IPS-15b (cell line): ENCODE results near the gene FNDC3B.

ENCODE experiments used
- H3K27me3 ChIP-seq: one replicate; pipeline ENCODE4 v1.6.1; 2013; ENCODE audit warnings: low read length; ENCODE audit not compliant: control insufficient read depth, insufficient read depth
- H3K36me3 ChIP-seq: one replicate; pipeline ENCODE4 v1.6.1; 2013; ENCODE audit warnings: low read length; ENCODE audit not compliant: control insufficient read depth, insufficient read depth
- H3K4me1 ChIP-seq: one replicate; pipeline ENCODE4 v1.6.1; 2013; ENCODE audit warnings: mild to moderate bottlenecking, low read length; ENCODE audit not compliant: control insufficient read depth, insufficient read depth
- H3K4me3 ChIP-seq: one replicate; pipeline ENCODE4 v1.5.1; 2013; ENCODE audit warnings: low read depth, low read length
- H3K9ac ChIP-seq: one replicate; pipeline ENCODE4 v1.6.1; 2013; ENCODE audit warnings: low read depth, mild to moderate bottlenecking, low read length
- H3K9me3 ChIP-seq: one replicate; pipeline ENCODE4 v1.6.1; 2013; ENCODE audit warnings: mild to moderate bottlenecking, low read length; ENCODE audit not compliant: control insufficient read depth, insufficient read depth

FNDC3B gene

GRCh38 chr3:172201136-172201869, 161.9 kb downstream of the FNDC3B start:
- Histone ChIP-seq H3K9ac (no peak overlapping the region), H3K4me1 (peaks cover 21% of the 10 kb centered on the region), H3K36me3 (no peaks in the 10 kb centered on the region), H3K4me3 (no peak overlapping the region), H3K9me3 (peaks cover 4% of the 10 kb centered on the region), H3K27me3 (no peaks in the 10 kb centered on the region)

- peaks cover 4% of the 10 kb centered on the region for H3K9me3 ChIP-seq
- peaks cover 21% of the 10 kb centered on the region for H3K4me1 ChIP-seq
- H3K36me3 ChIP-seq, result no peaks in the 10 kb centered on the region
- H3K27me3 ChIP-seq, result no peaks in the 10 kb centered on the region
- no peak overlapping the region for H3K4me3 ChIP-seq
- no peak overlapping the region for H3K9ac ChIP-seq
Measured at GRCh38 chr3:172201870-172202236, 162.5 kb downstream of the FNDC3B start.

GRCh38 chr3:172202797-172203196, 163.4 kb downstream of the FNDC3B start:
- Histone ChIP-seq H3K27me3 (no peaks in the 10 kb centered on the region), H3K36me3 (no peaks in the 10 kb centered on the region), H3K4me1 (peaks cover 21% of the 10 kb centered on the region), H3K9ac (no peak overlapping the region), H3K9me3 (peaks cover 4% of the 10 kb centered on the region), H3K4me3 (no peak overlapping the region)

DNA sequence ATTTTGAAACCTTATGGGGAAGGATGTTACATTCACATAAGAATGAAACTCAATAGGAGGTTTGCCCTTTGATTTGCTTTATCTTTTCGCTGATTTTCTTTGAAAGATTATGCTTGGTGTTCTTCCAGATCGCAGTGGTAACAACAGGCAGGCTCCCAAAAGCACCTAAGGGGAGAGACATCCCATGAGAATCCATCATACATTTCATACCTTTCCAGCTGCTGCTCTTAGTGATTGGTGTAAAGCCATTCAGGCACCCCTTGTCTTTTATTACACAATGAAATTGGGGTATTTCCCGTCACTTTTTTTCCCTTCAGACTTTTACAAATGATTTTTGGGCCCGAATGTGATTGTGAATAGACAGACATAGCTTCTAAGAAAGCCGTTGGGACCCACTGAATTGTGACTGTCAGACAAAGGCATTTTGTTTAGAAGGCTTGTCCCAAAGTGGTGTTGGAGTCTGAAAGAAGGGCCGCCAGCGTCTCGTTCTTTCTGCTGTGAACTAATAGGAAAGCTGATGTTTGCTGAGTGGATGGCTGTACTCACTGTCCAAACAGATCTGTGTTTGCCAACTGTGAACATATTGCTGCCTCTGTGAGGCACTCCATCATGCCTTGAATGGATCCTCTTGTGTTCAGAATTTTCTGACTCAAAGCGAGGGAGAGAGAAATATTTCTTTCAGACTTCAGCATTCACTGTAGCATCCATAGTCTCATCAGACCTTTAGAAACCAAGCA, 164.3 kb downstream of the FNDC3B start:
- H3K9me3 ChIP-seq, result peaks cover 4% of the 10 kb centered on the region
- H3K9ac ChIP-seq, result no peak overlapping the region
- H3K27me3 ChIP-seq, result no peaks in the 10 kb centered on the region
- H3K36me3 ChIP-seq, result no peaks in the 10 kb centered on the region
- peaks cover 21% of the 10 kb centered on the region for H3K4me1 ChIP-seq
- H3K4me3 ChIP-seq, result no peak overlapping the region

DNA sequence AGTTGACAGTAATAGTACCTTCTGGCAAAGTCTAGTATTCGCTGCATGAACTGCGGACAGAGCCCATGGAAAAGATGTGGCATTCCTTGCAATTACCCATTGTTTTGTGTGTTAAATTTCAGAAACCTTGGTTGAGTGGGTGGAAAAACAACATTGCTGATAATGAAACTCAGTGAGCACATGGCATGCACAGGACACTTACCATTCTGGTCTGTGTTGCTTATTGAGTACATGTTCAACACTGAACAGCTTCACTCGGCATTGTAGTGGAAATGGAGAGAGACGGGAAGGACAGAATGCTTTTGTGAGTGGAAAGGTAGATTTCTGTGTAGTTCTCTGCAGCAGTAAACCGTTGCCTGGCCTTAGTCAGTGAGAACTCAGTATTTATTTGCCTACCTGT, 165.3 kb downstream of the FNDC3B start:
- no peaks in the 10 kb centered on the region for H3K27me3 ChIP-seq

DNA sequence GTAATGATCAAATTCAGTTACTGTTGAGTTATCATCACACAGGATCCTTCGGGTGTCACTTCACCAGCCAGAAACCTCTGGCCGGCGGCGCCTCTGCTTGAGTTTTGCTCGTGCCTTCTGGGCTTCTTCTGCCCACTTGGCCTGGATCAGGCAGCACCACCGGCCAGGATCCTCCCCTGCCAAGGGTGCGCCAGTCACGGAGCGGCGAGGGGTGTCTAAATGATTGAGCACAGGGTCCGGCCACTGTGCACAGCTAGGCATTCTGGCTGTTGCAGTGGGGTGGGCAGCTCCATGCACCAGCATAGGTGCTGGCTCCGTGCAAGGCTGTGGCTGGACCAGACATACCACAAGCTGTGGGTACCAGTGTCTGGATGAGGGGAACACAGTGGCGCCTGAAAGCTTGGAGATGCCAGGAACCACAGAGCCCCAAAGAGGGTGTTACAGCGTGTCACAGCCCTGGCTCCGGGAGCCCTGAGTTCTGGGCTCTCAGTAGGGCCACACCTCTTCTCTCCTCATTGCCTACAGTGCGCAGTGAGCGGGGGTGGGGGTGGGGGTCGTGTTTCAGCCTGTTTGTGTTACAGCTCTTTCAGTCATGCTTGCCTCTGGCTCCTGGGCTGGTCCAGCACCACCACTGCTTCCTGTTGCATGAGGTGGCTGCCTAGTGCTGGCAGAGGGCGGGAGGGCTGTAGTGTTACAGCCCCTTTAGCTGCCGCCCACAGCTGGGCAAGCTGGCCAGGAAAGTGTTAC, 169.4 kb downstream of the FNDC3B start:
- Histone ChIP-seq H3K4me3 (no peak overlapping the region), H3K9me3 (peaks cover 4% of the 10 kb centered on the region), H3K27me3 (no peaks in the 10 kb centered on the region), H3K9ac (no peak overlapping the region), H3K4me1 (peaks cover 15% of the 10 kb centered on the region), H3K36me3 (no peaks in the 10 kb centered on the region)

More for the DNA sequence above, 165.3 kb downstream of the FNDC3B start:
- no peak overlapping the region for H3K9ac ChIP-seq
- no peak overlapping the region for H3K4me3 ChIP-seq
- peaks cover 4% of the 10 kb centered on the region for H3K9me3 ChIP-seq
- no peaks in the 10 kb centered on the region for H3K36me3 ChIP-seq
- H3K4me1 ChIP-seq, result peaks cover 25% of the 10 kb centered on the region

DNA sequence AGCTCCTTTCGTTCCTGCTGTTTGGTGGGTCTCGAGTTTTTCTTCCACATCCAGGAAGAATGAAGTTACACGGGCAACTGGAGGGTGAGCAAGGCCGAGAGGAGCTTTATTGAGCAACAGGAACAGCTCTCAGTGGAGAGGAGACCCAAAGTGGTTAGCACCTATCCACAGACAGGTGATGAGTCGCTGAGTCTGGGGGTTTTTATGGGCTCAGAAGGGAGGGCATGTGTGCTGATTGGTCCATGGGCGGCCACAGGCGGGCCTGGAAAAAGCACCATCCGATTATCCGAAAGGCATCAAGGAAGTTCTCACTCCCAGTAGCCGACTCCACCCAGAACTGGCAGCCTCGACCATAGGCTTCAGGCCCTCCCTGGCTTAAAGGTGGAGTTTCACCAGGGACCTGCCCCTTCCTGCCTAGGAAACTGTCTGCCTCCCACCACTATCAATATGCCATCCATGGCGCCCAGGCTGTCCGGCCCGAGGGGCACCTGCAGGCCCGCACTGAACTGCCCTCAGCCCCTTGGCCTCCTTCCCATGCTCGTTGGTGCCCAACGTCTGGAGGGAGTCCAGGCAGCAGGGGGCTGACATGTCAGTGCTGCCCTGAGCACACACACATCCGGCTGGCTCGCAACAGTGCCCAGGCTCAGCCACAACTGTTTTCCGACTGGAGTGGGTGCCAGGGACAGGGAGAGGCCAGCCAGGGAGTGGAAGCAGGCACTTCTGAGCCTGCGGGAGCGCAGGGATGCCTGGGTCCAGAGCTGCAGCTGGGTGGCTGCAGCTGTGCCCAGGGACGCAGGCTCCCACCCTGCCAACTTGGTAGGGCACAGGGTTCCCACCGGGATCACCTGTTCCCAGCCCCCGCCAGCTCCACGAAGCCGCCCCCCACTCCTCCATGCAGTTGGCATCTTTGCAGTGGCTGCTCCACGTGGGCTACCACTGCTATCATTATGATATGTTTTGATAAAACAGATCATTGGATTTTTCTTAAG, 170.2 kb downstream of the FNDC3B start:
- Histone ChIP-seq H3K36me3 (no peaks in the 10 kb centered on the region), H3K4me3 (no peak overlapping the region), H3K27me3 (no peaks in the 10 kb centered on the region), H3K9me3 (peaks cover 4% of the 10 kb centered on the region), H3K4me1 (peaks cover 15% of the 10 kb centered on the region), H3K9ac (no peak overlapping the region)

- H3K9me3 ChIP-seq, result peaks cover under 1% of the 10 kb centered on the region
- no peak overlapping the region for H3K9ac ChIP-seq
- H3K27me3 ChIP-seq, result no peaks in the 10 kb centered on the region
- H3K4me1 ChIP-seq, result peaks cover 13% of the 10 kb centered on the region
- no peaks in the 10 kb centered on the region for H3K36me3 ChIP-seq
- no peak overlapping the region for H3K4me3 ChIP-seq
Measured at GRCh38 chr3:172210355-172210754, 171.0 kb downstream of the FNDC3B start.

- peaks cover 13% of the 10 kb centered on the region for H3K4me1 ChIP-seq
- H3K4me3 ChIP-seq, result no peak overlapping the region
- no peak overlapping the region for H3K9ac ChIP-seq
- H3K27me3 ChIP-seq, result no peaks in the 10 kb centered on the region
- H3K9me3 ChIP-seq, result no peaks in the 10 kb centered on the region
- H3K36me3 ChIP-seq, result no peaks in the 10 kb centered on the region
Measured at GRCh38 chr3:172211123-172211522, 171.7 kb downstream of the FNDC3B start.

GRCh38 chr3:172213200-172213599, 173.8 kb downstream of the FNDC3B start:
- H3K4me1 ChIP-seq, result peaks cover 25% of the 10 kb centered on the region
- H3K27me3 ChIP-seq, result no peaks in the 10 kb centered on the region
- no peaks in the 10 kb centered on the region for H3K9me3 ChIP-seq
- H3K4me3 ChIP-seq, result no peak overlapping the region
- no peaks in the 10 kb centered on the region for H3K36me3 ChIP-seq
- no peak overlapping the region for H3K9ac ChIP-seq

- no peaks in the 10 kb centered on the region for H3K36me3 ChIP-seq
- H3K4me3 ChIP-seq, result no peak overlapping the region
- H3K9me3 ChIP-seq, result no peaks in the 10 kb centered on the region
- H3K27me3 ChIP-seq, result no peaks in the 10 kb centered on the region
- H3K4me1 ChIP-seq, result peaks cover 30% of the 10 kb centered on the region
- no peak overlapping the region for H3K9ac ChIP-seq
Measured at GRCh38 chr3:172213904-172214303, 174.5 kb downstream of the FNDC3B start.
